ENCODE data around the gene DNASE1L2. TPM values are rescaled to one million over a fixed set of nuclear protein-coding genes. Genes with fewer than 3 reads are reported as not detected.
A peak's percentile ranks its signal among the peaks of the same experiment; 100 is the strongest.

DNASE1L2 gene
- polyA plus RNA-seq, 3 donors = 1.1 TPM; not detected in 2

DNA sequence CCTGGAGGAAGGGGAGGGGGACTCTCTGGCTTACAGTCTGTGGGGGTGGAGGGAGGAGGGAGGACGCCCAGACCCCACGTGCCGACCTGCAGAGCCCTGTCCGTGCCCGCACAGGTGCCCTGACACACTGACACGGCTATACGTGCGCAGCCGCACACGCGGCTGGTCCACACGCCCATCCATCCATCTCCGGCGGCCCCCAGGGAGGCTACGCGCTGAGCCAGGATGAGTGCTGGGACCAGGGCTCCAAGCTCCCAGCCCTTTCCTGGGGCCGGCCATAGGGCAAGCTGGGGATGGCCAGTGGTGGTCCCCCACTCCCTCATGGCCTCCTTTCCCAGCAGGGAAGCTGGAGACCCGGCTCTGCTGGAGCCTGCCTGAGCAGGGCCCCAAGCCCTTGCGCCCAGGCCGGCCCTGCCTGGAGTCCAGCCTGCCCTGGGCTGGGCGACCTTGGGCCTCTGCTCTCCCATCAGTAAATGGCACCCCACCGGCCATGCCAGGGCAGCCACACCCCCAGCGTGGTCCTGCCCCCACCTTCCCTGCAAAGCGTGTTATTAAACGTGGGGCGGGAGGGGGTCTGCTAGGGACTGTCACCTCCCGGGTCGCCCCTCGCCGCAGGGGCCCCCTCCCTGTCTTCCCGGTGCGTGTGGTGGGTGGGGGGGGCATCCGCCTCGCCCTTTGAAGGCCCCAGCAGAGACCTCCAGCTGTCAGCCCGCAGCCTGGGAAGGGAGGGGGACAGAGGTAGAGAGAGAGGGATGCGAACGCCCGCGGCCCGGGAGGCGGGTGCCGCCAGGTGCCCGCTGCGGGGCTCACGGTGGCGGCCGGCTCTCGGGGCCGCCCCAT, 40.7 kb upstream of the DNASE1L2 start:
- H3K27me3 Mint-ChIP-seq (ENCODE audit: low read depth in 3 of 3) = peaks cover 53 to 73% (median 58%) of the 10 kb centered on the region in 3 donors
- Histone ChIP-seq H3K4me1 (ENCODE audit: control insufficient read depth in 1 of 2, insufficient read depth in 2 of 2, low read length in 2 of 2) (peaks cover 3 to 7% of the 10 kb centered on the region in 2 donors), H3K9me3 (replicated peaks in 1 of 2; ENCODE audit: control insufficient read depth in 1 of 2, insufficient read depth in 1 of 2, low read length in 2 of 2) (peaks cover 0 to 7% of the 10 kb centered on the region in 2 donors), H3K27ac (ENCODE audit: low read depth in 1 of 2, low read length in 2 of 2) (no peak overlapping the region), H2AFZ (ENCODE audit: insufficient read depth, low read depth, low read length, poor library complexity, severe bottlenecking) (no peak overlapping the region), H3K27me3 (ENCODE audit: control insufficient read depth in 2 of 2, insufficient read depth in 2 of 2, low read length in 2 of 2) (peaks cover 35 to 54% of the 10 kb centered on the region in 2 donors), H4K20me1 (ENCODE audit: insufficient read depth, low read length) (no peaks in the 10 kb centered on the region), H3K9ac (ENCODE audit: insufficient read depth, low read length, poor library complexity, severe bottlenecking) (no peak overlapping the region), H3K36me3 (replicated peaks in 1 of 2; ENCODE audit: control insufficient read depth in 1 of 2, insufficient read depth in 2 of 2, low read length in 2 of 2) (no peaks in the 10 kb centered on the region), H3K4me3 (replicated peaks in 1 of 3; ENCODE audit: low read depth in 2 of 3, low read length in 3 of 3) (no peak overlapping the region), H3K4me2 (replicated peaks; ENCODE audit: extremely low read depth, low read length, poor library complexity, severe bottlenecking) (peak overlapping the region; percentile 22), H3K79me2 (ENCODE audit: insufficient read depth, low read length) (no peaks in the 10 kb centered on the region)
- H3K27ac Mint-ChIP-seq = peak overlapping the region in 1 of 7 donors; percentile 53
- peaks cover 4% of the 10 kb centered on the region for H3K4me1 Mint-ChIP-seq
- H3K4me3 Mint-ChIP-seq = peak overlapping the region in 1 of 2 donors; percentile 69
- no peaks in the 10 kb centered on the region for H3K36me3 Mint-ChIP-seq
- TF ChIP-seq, protein P1, sequence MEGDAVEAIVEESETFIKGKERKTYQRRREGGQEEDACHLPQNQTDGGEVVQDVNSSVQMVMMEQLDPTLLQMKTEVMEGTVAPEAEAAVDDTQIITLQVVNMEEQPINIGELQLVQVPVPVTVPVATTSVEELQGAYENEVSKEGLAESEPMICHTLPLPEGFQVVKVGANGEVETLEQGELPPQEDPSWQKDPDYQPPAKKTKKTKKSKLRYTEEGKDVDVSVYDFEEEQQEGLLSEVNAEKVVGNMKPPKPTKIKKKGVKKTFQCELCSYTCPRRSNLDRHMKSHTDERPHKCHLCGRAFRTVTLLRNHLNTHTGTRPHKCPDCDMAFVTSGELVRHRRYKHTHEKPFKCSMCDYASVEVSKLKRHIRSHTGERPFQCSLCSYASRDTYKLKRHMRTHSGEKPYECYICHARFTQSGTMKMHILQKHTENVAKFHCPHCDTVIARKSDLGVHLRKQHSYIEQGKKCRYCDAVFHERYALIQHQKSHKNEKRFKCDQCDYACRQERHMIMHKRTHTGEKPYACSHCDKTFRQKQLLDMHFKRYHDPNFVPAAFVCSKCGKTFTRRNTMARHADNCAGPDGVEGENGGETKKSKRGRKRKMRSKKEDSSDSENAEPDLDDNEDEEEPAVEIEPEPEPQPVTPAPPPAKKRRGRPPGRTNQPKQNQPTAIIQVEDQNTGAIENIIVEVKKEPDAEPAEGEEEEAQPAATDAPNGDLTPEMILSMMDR (IDR thresholded peaks at IDR 0.05) = no peak
- peaks cover 0 to 13% (median 4%) of the 10 kb centered on the region in 7 donors for H3K9me3 Mint-ChIP-seq
- under 1% methylated on average over 40 of the region's 49 CpGs for WGBS (ENCODE audit: insufficient coverage)
- intact Hi-C loops (cut with micrococcal nuclease) = loop anchor here in 1 of 2 donors (5.0 kb wide), 1 partner anchor 57 kb away; the partner anchor contains the start of gene ECI1
- no peak for DNase-seq

DNA sequence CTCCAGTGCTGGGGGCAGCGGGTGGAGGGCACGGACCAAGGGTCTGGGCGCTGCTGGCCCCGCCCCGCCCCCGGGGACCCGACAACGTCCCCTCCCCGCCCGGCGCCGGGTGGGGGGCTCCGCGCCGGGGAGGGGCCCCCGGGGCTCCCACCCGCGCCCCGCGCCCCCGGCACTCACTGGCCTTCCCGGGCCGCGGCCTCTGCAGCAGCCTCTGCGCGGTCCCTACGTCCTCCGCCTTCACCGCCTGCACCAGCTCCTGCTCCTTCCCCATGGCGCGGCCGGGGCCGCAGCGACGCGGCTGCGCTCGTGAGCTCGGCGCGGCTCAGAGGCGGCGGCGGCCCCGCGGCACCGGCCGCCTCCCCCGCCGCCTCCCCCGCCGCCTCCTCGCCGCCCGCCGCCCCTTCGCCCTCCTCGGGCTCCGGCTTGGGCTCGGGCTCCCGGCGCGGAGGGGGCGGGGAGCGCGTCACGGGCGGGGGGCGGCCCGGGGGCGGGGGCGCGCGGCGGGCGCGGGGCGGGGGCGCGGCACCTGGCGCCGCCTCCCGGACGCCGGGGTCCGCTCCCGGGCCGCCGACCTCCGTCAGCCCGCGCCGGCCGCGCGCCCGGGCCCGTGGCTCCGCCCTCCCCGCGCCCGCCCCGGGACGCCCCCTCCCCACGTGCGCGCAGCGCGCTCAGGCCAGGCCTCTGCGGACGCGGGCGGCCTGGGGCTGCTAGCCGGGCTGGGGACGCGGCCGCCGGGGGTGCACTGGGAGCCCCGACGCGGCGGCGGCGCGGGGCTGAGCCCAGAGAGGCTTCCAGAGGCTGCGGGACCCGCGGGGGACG, 39.9 kb upstream of the DNASE1L2 start, which contains the start of gene CASKIN1:
TSS of gene CASKIN1 (minus strand) at position 444 of the 819 bp plus-strand sequence. CDS start at position 271, 173 bp downstream.
- TF ChIP-seq, protein P1 (IDR thresholded peaks at IDR 0.05) = no peak
- Histone ChIP-seq H3K27me3 (ENCODE audit: control insufficient read depth in 2 of 2, insufficient read depth in 2 of 2, low read length in 2 of 2) (peaks cover 35 to 54% of the 10 kb centered on the region in 2 donors), H3K9me3 (replicated peaks in 1 of 2; ENCODE audit: control insufficient read depth in 1 of 2, insufficient read depth in 1 of 2, low read length in 2 of 2) (peaks cover 0 to 7% of the 10 kb centered on the region in 2 donors), H2AFZ (ENCODE audit: insufficient read depth, low read depth, low read length, poor library complexity, severe bottlenecking) (no peak within 1 kb of the TSS), H3K4me1 (ENCODE audit: control insufficient read depth in 1 of 2, insufficient read depth in 2 of 2, low read length in 2 of 2) (peaks cover 3 to 7% of the 10 kb centered on the region in 2 donors), H3K79me2 (ENCODE audit: insufficient read depth, low read length) (no peaks in the 10 kb centered on the region), H3K36me3 (replicated peaks in 1 of 2; ENCODE audit: control insufficient read depth in 1 of 2, insufficient read depth in 2 of 2, low read length in 2 of 2) (no peaks in the 10 kb centered on the region), H3K27ac (ENCODE audit: low read depth in 1 of 2, low read length in 2 of 2) (no peak within 1 kb of the TSS), H3K9ac (ENCODE audit: insufficient read depth, low read length, poor library complexity, severe bottlenecking) (no peak within 1 kb of the TSS), H3K4me3 (replicated peaks in 1 of 3; ENCODE audit: low read depth in 2 of 3, low read length in 3 of 3) (no peak within 1 kb of the TSS), H4K20me1 (ENCODE audit: insufficient read depth, low read length) (no peaks in the 10 kb centered on the region), H3K4me2 (replicated peaks; ENCODE audit: extremely low read depth, low read length, poor library complexity, severe bottlenecking) (peak within 1 kb of the TSS; percentile 22)
- peaks cover 53 to 79% (median 60%) of the 10 kb centered on the region in 3 donors for H3K27me3 Mint-ChIP-seq (ENCODE audit: low read depth in 3 of 3)
- H3K36me3 Mint-ChIP-seq = no peaks in the 10 kb centered on the region
- H3K27ac Mint-ChIP-seq = no peak within 1 kb of the TSS
- H3K4me3 Mint-ChIP-seq = peak within 1 kb of the TSS; percentile 27 to 76
- H3K9me3 Mint-ChIP-seq = peaks cover 0 to 13% (median 4%) of the 10 kb centered on the region in 7 donors
- WGBS (ENCODE audit: insufficient coverage) = under 1% methylated on average over 99 of the region's 129 CpGs
- H3K4me1 Mint-ChIP-seq = peaks cover 4% of the 10 kb centered on the region
- intact Hi-C loops (cut with micrococcal nuclease) = loop anchor here in 1 of 2 donors (5.0 kb wide), 1 partner anchor 56 kb away; the partner anchor contains the start of gene ECI1
- peak; percentile 10 to 31 (median 27) for DNase-seq
